Measurements from ENCODE around the gene OR7A10. TPM values are rescaled to one million over a fixed set of nuclear protein-coding genes. Genes with fewer than 3 reads are reported as not detected.
"Not testable (repeated sequence)": the region's sequence is repeated elsewhere in the genome, so short reads cannot be mapped to it uniquely, and the experiment has no call there.

OR7A10 gene
- polyA plus RNA-seq, 1 donor from 2014 or later: not detected

GRCh38 chr19:14796021-14796420 lies 52.7 kb downstream of the OR7A10 start:
- Histone ChIP-seq H2AFZ (ENCODE audit: low read depth, low read length) (no peak overlapping the region), H4K20me1 (ENCODE audit: insufficient read depth) (no peaks in the 10 kb centered on the region), H3F3A (ENCODE audit: insufficient read depth, low read length, poor library complexity, severe bottlenecking) (no peaks in the 10 kb centered on the region), H3K79me2 (replicated peaks; ENCODE audit: insufficient read depth, low read length) (no peaks in the 10 kb centered on the region), H3K9me3 (ENCODE audit: low read length) (no peaks in the 10 kb centered on the region), H3K9ac (ENCODE audit: low read length) (no peak overlapping the region), H3K27me3 (ENCODE audit: insufficient read depth, low read depth, low read length) (no peaks in the 10 kb centered on the region), H3K4me3 (ENCODE audit: low read length) (no peak overlapping the region), H3K36me3 (ENCODE audit: insufficient read depth, low read length) (no peaks in the 10 kb centered on the region), H3K9me2 (ENCODE audit: insufficient read depth, low read length) (no peaks in the 10 kb centered on the region), H3K27ac (ENCODE audit: low read length) (no peak overlapping the region), H3K4me2 (ENCODE audit: low read length) (no peak overlapping the region)
- TF ChIP-seq SMC3 (conservative IDR thresholded peaks at IDR 0.05; ENCODE audit: poor library complexity) (no peak), REST (IDR thresholded peaks at IDR 0.05; ENCODE audit: borderline replicate concordance) (no peak), RAD21 (conservative IDR thresholded peaks at IDR 0.05) (no peak), POLR2AphosphoS5 (IDR thresholded peaks at IDR 0.05) (no peak), MXI1 (conservative IDR thresholded peaks at IDR 0.05; ENCODE audit: poor library complexity, severe bottlenecking) (no peak), TAF1 (IDR thresholded peaks at IDR 0.05; ENCODE audit: low read depth) (no peak), EP300 (conservative IDR thresholded peaks at IDR 0.05; ENCODE audit: poor library complexity, severe bottlenecking) (no peak), EZH2 (IDR thresholded peaks at IDR 0.05; ENCODE audit: borderline replicate concordance, insufficient read depth, low read length, poor library complexity, severe bottlenecking) (no peak)
- TF ChIP-seq, protein P1, sequence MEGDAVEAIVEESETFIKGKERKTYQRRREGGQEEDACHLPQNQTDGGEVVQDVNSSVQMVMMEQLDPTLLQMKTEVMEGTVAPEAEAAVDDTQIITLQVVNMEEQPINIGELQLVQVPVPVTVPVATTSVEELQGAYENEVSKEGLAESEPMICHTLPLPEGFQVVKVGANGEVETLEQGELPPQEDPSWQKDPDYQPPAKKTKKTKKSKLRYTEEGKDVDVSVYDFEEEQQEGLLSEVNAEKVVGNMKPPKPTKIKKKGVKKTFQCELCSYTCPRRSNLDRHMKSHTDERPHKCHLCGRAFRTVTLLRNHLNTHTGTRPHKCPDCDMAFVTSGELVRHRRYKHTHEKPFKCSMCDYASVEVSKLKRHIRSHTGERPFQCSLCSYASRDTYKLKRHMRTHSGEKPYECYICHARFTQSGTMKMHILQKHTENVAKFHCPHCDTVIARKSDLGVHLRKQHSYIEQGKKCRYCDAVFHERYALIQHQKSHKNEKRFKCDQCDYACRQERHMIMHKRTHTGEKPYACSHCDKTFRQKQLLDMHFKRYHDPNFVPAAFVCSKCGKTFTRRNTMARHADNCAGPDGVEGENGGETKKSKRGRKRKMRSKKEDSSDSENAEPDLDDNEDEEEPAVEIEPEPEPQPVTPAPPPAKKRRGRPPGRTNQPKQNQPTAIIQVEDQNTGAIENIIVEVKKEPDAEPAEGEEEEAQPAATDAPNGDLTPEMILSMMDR (IDR thresholded peaks at IDR 0.05; ENCODE audit: poor library complexity, severe bottlenecking): no peak

GRCh38 chr19:14795078-14795721 lies 53.5 kb downstream of the OR7A10 start:
- Histone ChIP-seq H3K27ac (ENCODE audit: low read length) (no peak overlapping the region), H3K9ac (ENCODE audit: low read length) (no peak overlapping the region), H3K9me2 (ENCODE audit: insufficient read depth, low read length) (no peaks in the 10 kb centered on the region), H3K4me2 (ENCODE audit: low read length) (no peak overlapping the region), H3K79me2 (replicated peaks; ENCODE audit: insufficient read depth, low read length) (no peaks in the 10 kb centered on the region), H3K27me3 (ENCODE audit: insufficient read depth, low read depth, low read length) (no peaks in the 10 kb centered on the region), H4K20me1 (ENCODE audit: insufficient read depth) (no peaks in the 10 kb centered on the region), H3K4me3 (ENCODE audit: low read length) (no peak overlapping the region), H3F3A (ENCODE audit: insufficient read depth, low read length, poor library complexity, severe bottlenecking) (no peaks in the 10 kb centered on the region), H3K36me3 (ENCODE audit: insufficient read depth, low read length) (no peaks in the 10 kb centered on the region), H2AFZ (ENCODE audit: low read depth, low read length) (no peak overlapping the region), H3K9me3 (ENCODE audit: low read length) (no peaks in the 10 kb centered on the region)
- TF ChIP-seq POLR2AphosphoS5 (IDR thresholded peaks at IDR 0.05): no peak
- TF ChIP-seq EP300 (conservative IDR thresholded peaks at IDR 0.05; ENCODE audit: poor library complexity, severe bottlenecking): no peak
- no peak for TF ChIP-seq TAF1 (IDR thresholded peaks at IDR 0.05; ENCODE audit: low read depth)
- TF ChIP-seq MXI1 (conservative IDR thresholded peaks at IDR 0.05; ENCODE audit: poor library complexity, severe bottlenecking): no peak
- no peak for TF ChIP-seq SMC3 (conservative IDR thresholded peaks at IDR 0.05; ENCODE audit: poor library complexity)
- TF ChIP-seq REST (IDR thresholded peaks at IDR 0.05; ENCODE audit: borderline replicate concordance): no peak
- TF ChIP-seq, protein P1 (IDR thresholded peaks at IDR 0.05; ENCODE audit: poor library complexity, severe bottlenecking): no peak
- no peak for TF ChIP-seq RAD21 (conservative IDR thresholded peaks at IDR 0.05)
- TF ChIP-seq EZH2 (IDR thresholded peaks at IDR 0.05; ENCODE audit: borderline replicate concordance, insufficient read depth, low read length, poor library complexity, severe bottlenecking): no peak

GRCh38 chr19:14792250-14792649 lies 56.5 kb downstream of the OR7A10 start:
- H3K27me3 ChIP-seq (ENCODE audit: insufficient read depth, low read depth, low read length); H3K9me2 ChIP-seq (ENCODE audit: insufficient read depth, low read length); H3K79me2 ChIP-seq (replicated peaks; ENCODE audit: insufficient read depth, low read length); H3K36me3 ChIP-seq (ENCODE audit: insufficient read depth, low read length); H4K20me1 ChIP-seq (ENCODE audit: insufficient read depth); H3F3A ChIP-seq (ENCODE audit: insufficient read depth, low read length, poor library complexity, severe bottlenecking); H3K9me3 ChIP-seq (ENCODE audit: low read length); H3K27ac ChIP-seq (ENCODE audit: low read length); H3K4me2 ChIP-seq (ENCODE audit: low read length); H3K4me3 ChIP-seq (ENCODE audit: low read length); H2AFZ ChIP-seq (ENCODE audit: low read depth, low read length); H3K9ac ChIP-seq (ENCODE audit: low read length): not testable (repeated sequence)

All from neural cell (in vitro differentiated cells).